EH (cell line): ENCODE measurements around the gene BID.
"Not testable (repeated sequence)": the region's sequence is repeated elsewhere in the genome, so short reads cannot be mapped to it uniquely, and the experiment has no call there.

Experiments
- DNase-seq: peaks from one replicate; pipeline ENCODE4 v3.0.0-alpha.2; 2015; ENCODE audit warnings: low read depth

BID gene

GRCh38 chr22:17769716-17770082 is 4.6 kb downstream of the BID start:
- DNase-seq: no peak

GRCh38 chr22:17769013-17769715 is 5.1 kb downstream of the BID start:
- DNase-seq: no peak

- no peak for DNase-seq
Observed at GRCh38 chr22:17767233-17768065, 6.8 kb downstream of the BID start.

- DNase-seq: not testable (repeated sequence)
Observed at GRCh38 chr22:17764852-17765251, 9.4 kb downstream of the BID start.

GRCh38 chr22:17764036-17764435 is 10.2 kb downstream of the BID start:
- DNase-seq: no peak

- DNase-seq: not testable (repeated sequence)
Observed at GRCh38 chr22:17763442-17763841, 10.8 kb downstream of the BID start.

GRCh38 chr22:17761138-17761488 is 13.2 kb downstream of the BID start:
- no peak for DNase-seq

- DNase-seq: peak; percentile 18
Observed at GRCh38 chr22:17754233-17754925, 19.9 kb downstream of the BID start.

GRCh38 chr22:17753401-17753989 is 20.8 kb downstream of the BID start:
- DNase-seq: no peak

GRCh38 chr22:17751596-17751995 is 22.7 kb downstream of the BID start:
- no peak for DNase-seq

- DNase-seq: no peak
Observed at GRCh38 chr22:17749605-17750395, 24.5 kb downstream of the BID start.

- no peak for DNase-seq
Observed at GRCh38 chr22:17748555-17749353, 25.5 kb downstream of the BID start.

- DNase-seq: no peak
Observed at GRCh38 chr22:17746916-17747315, 27.4 kb downstream of the BID start.

GRCh38 chr22:17744430-17744829 is 29.8 kb downstream of the BID start:
- DNase-seq: no peak

GRCh38 chr22:17743661-17744411 is 30.4 kb downstream of the BID start:
- DNase-seq: no peak

GRCh38 chr22:17742527-17742902 is 31.8 kb downstream of the BID start:
- DNase-seq: peak; percentile 62

- no peak for DNase-seq
Observed at GRCh38 chr22:17741866-17742526, 32.3 kb downstream of the BID start.

GRCh38 chr22:17739196-17739975 is 34.9 kb downstream of the BID start:
- no peak for DNase-seq
